CD4-positive, CD25-positive, alpha-beta regulatory T cell (primary cell): ENCODE measurements around the gene ARIH2. TPM values are rescaled to one million over a fixed set of nuclear protein-coding genes. Genes with fewer than 3 reads are reported as not detected.

Source experiments
- ATAC-seq, 2 donors: fragments of 150-1000 bp; cut with Tn5 transposase; one replicate each; pipeline ENCODE4 v1.10.0; 2021; ENCODE audit warnings: low read depth in 2 of 2, moderate number of reproducible peaks in 2 of 2, moderate library complexity in 1 of 2
- DNase-seq, 3 donors: peaks; one replicate each; pipeline versions ENCODE4 v3.0.0 to v3.0.0-alpha.2; 2012 to 2022; ENCODE audit warnings: mixed read lengths in 1 of 3
- H3K27ac ChIP-seq: one replicate; pipeline ENCODE4 v1.7.0; 2013; ENCODE audit warnings: mild to moderate bottlenecking, low read length; ENCODE audit not compliant: insufficient read depth, poor library complexity, severe bottlenecking
- H3K27me3 ChIP-seq: one replicate; pipeline ENCODE4 v1.7.0; 2013; ENCODE audit warnings: low read length; ENCODE audit not compliant: control insufficient read depth, insufficient read depth
- H3K36me3 ChIP-seq: one replicate; pipeline ENCODE4 v1.7.0; 2013; ENCODE audit warnings: mild to moderate bottlenecking, low read length, moderate library complexity; ENCODE audit not compliant: control insufficient read depth, insufficient read depth
- H3K4me1 ChIP-seq: 2 replicates; pipeline ENCODE4 v1.7.0; 2013; ENCODE audit warnings: mild to moderate bottlenecking, low read length; ENCODE audit not compliant: insufficient read depth, control insufficient read depth, poor library complexity, severe bottlenecking
- H3K4me3 ChIP-seq: one replicate; pipeline ENCODE4 v1.7.0; 2013; ENCODE audit warnings: low read depth, mild to moderate bottlenecking, low read length, moderate library complexity
- H3K9me3 ChIP-seq, 2 experiments: 1 replicate in 1 of 2; 2 replicates in 1 of 2; pipeline ENCODE4 v1.7.0; 2013; ENCODE audit warnings: low read length in 2 of 2, mild to moderate bottlenecking in 1 of 2, moderate library complexity in 1 of 2; ENCODE audit not compliant: control insufficient read depth in 2 of 2
- H3K27ac Mint-ChIP-seq, 3 donors: one replicate each; pipeline ENCODE4 v1.8.0; 2020 to 2022; ENCODE audit warnings: mild to moderate bottlenecking in 3 of 3, mixed read lengths in 3 of 3, moderate library complexity in 2 of 3
- H3K27me3 Mint-ChIP-seq: one replicate; pipeline ENCODE4 v1.8.0; 2022; ENCODE audit warnings: mild to moderate bottlenecking, mixed read lengths
- H3K36me3 Mint-ChIP-seq: one replicate; pipeline ENCODE4 v1.8.0; 2020; ENCODE audit warnings: mixed read lengths
- H3K4me1 Mint-ChIP-seq, 4 donors: one replicate each; pipeline ENCODE4 v1.8.0; 2020 to 2022; ENCODE audit warnings: mixed read lengths in 4 of 4, mild to moderate bottlenecking in 1 of 4
- H3K4me3 Mint-ChIP-seq, 4 donors: one replicate each; pipeline ENCODE4 v1.8.0; 2020 to 2022; ENCODE audit warnings: mild to moderate bottlenecking in 4 of 4, mixed read lengths in 4 of 4, moderate library complexity in 3 of 4
- H3K9me3 Mint-ChIP-seq, 7 donors: one replicate each; pipeline ENCODE4 v1.8.0; 2020 to 2022; ENCODE audit warnings: mixed read lengths in 7 of 7, mild to moderate bottlenecking in 3 of 7, moderate library complexity in 2 of 7
- polyA plus RNA-seq, 4 donors: library from polyadenylated mRNA; unstranded; fragments of 300-500 nt; fragmentation: Illumina TruSeq; gene quantifications; one replicate each; pipeline ENCODE4 v1.2.3, GENCODE V29; 2021
- total RNA-seq: library from RNA; stranded (reverse); gene quantifications from one replicate; pipeline ENCODE4 v1.2.3, GENCODE V29; 2022

ARIH2 gene
- total and polyA plus RNA-seq, 5 donors from 2014 or later: 110 to 171 (median 113) TPM

DNA sequence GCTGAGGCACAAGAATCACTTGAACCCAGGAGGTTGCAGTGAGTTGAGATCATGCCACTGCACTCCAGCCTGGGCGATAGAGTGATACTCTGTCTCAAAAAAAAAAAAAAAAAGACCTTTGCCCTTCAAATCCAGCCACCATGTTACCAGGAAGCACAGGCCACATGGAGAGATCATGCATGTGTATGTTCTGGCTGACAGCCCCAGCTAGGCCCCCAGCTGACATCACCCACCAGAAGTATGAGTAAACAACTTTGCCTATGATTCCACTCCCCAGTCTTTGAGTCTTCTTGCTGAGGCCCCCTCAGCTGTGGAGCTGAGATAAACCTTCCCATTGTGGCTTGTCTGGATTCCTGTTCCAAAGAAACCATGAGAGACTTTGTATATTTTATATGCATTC is 3.3 kb upstream of the ARIH2 start:
- no peak for DNase-seq
- Histone ChIP-seq H3K4me3 (no peak overlapping the region), H3K4me1 (peaks cover 22% of the 10 kb centered on the region), H3K9me3 (no peaks in the 10 kb centered on the region), H3K27me3 (no peaks in the 10 kb centered on the region), H3K36me3 (no peaks in the 10 kb centered on the region), H3K27ac (no peak overlapping the region)
- Mint-ChIP-seq H3K27me3 (peaks cover 6% of the 10 kb centered on the region), H3K36me3 (no peaks in the 10 kb centered on the region), H3K4me1 (peaks cover 8 to 24% (median 12%) of the 10 kb centered on the region in 4 donors), H3K9me3 (peaks cover 0 to 1% (median 0%) of the 10 kb centered on the region in 7 donors), H3K4me3 (peak overlapping the region in 3 of 4 donors; percentile 17 to 56 (median 41)), H3K27ac (peak overlapping the region; percentile 20 to 56 (median 56))
- no peak for ATAC-seq

DNA sequence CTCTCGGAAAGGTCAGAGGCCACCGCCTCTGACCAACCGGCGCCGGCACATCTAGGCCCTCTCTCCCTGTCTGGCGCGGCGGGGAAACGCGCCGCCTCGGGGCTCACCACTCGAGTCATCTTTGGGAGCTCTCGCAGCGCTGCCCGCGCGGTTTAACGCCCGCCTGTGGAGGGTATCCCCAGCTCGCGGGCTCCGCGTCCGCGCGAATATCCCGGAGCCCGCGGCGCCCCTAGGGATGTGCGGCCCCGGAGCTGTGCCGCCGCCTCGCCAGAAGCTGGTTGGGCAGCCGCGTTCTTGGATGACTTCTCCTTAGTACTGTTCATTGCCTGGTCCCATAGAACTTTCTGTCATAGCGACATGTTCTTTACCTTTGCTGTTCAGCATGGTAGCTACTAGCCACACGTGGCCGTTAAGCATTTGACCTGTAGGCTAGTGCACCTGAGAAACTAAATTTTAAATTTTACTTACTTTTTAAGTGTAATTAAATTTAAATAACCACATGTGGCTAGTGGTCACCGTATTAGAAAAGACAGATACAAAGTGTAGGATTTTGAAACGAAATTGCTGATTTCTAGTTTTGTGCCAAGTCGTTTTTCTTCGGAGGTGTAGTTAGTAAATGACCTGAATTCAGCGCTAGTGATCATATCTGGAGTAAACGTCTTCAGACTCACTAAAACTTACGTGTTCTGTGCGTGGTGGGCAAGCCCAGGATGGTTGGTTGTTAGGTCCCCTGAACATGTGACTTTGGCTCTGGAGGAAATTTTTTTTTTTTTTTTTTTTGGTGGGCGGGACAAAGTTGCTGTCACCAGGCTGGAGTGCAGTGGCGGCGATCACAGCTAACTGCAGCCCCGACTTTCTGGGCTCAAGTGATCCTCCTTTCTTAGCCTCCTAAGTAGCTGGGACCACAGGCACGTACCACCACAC is 835 bp downstream of the ARIH2 start:
- H3K36me3 ChIP-seq: peaks cover 14% of the 10 kb centered on the region
- H3K4me1 ChIP-seq: peaks cover 35% of the 10 kb centered on the region
- Mint-ChIP-seq H3K4me3 (peak overlapping the region; percentile 96 to 99 (median 98)), H3K9me3 (peaks cover 0 to 1% (median 0%) of the 10 kb centered on the region in 7 donors), H3K27me3 (peaks cover 6% of the 10 kb centered on the region), H3K4me1 (peaks cover 8 to 40% (median 21%) of the 10 kb centered on the region in 4 donors), H3K36me3 (peaks cover 3% of the 10 kb centered on the region), H3K27ac (peak overlapping the region; percentile 77 to 100 (median 98))
- peak overlapping the region; percentile 96 for H3K4me3 ChIP-seq
- peak; percentile 50 to 84 (median 63) for DNase-seq
- peak overlapping the region; percentile 99 for H3K27ac ChIP-seq
- peak; percentile 10 to 20 for ATAC-seq
- no peaks in the 10 kb centered on the region for H3K27me3 ChIP-seq
- no peaks in the 10 kb centered on the region for H3K9me3 ChIP-seq

DNA sequence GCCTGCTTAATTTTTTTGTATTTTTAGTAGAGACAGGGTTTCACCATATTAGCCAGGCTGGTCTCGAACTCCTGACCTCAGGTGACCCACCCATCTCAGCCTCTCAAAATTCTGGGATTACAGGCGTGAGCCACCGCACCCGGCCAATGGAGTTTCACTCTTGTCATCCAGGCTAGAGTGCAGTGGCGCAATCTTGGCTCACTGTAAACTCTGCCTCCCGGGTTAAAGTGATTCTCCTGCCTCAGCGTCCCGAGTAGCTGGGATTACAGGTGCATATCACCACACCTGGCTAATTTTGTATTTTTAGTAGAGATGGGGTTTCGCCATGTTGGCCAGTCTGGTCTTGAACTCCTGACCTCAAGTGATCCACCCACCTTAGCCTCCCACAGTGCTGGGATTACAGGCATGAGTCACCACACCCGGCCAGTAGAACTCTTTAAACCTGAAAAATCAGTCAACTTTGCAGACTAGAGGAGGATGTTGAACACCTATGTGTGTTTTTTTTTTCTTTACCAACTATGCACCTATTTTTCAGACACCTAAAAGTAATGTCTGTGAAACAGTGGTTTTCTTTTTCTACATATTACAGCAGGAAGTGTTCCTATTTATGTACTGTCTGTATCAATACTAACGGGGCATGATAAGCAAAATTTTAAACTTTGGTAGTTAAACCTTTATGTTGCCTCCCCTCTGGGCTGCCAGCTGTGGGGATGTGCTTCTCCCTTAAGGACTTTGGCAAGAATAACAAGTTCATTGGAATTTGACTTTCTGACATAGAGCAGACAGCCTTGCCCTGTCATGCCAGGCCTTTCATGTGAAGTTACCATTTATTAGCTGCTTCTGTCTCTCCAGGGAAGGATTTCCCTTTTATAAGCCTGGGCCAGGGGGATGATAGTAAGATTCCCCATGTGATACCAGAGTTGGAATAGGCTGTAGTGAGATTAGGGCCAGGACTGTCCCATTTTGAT is 8.1 kb downstream of the ARIH2 start:
- H3K27me3 Mint-ChIP-seq: no peaks in the 10 kb centered on the region
- ATAC-seq (no peak), DNase-seq (peak in 1 of 3 donors; percentile 42)
- Histone ChIP-seq H3K27me3 (no peaks in the 10 kb centered on the region), H3K27ac (no peak overlapping the region), H3K36me3 (peaks cover 54% of the 10 kb centered on the region), H3K4me3 (peak overlapping the region; percentile 42), H3K9me3 (no peaks in the 10 kb centered on the region), H3K4me1 (peaks cover 57% of the 10 kb centered on the region)
- peaks cover 43% of the 10 kb centered on the region for H3K36me3 Mint-ChIP-seq
- peak overlapping the region in 2 of 3 donors; percentile 28 to 90 for H3K27ac Mint-ChIP-seq
- no peaks in the 10 kb centered on the region for H3K9me3 Mint-ChIP-seq
- H3K4me1 Mint-ChIP-seq: peaks cover 30 to 68% (median 49%) of the 10 kb centered on the region in 4 donors
- peak overlapping the region; percentile 32 to 89 (median 50) for H3K4me3 Mint-ChIP-seq

DNA sequence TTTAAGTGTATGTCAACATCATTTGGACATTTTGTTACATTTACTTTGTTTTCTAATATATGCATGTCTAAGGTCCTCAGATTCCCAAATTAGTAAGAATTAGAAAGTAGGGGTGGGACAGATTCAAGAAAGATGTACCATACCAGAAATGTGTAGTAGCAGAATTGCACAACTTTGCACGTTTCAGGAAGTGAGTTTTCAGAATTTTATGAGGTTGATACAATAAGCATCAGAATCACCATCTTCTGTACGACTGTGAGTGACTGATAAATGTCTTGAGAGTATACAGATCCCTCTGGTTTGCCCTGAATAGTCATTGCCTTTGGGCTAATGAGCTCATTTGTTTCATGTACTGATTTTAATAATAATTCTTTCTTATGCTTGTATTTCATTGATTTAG is 9.3 kb downstream of the ARIH2 start:
- ATAC-seq (no peak), DNase-seq (peak in 1 of 3 donors; percentile 13)
- Histone ChIP-seq H3K4me3 (peak overlapping the region; percentile 42), H3K27me3 (no peaks in the 10 kb centered on the region), H3K9me3 (no peaks in the 10 kb centered on the region), H3K27ac (no peak overlapping the region), H3K36me3 (peaks cover 53% of the 10 kb centered on the region), H3K4me1 (peaks cover 50% of the 10 kb centered on the region)
- peak overlapping the region in 2 of 3 donors; percentile 20 to 78 for H3K27ac Mint-ChIP-seq
- peak overlapping the region in 3 of 4 donors; percentile 32 to 89 (median 68) for H3K4me3 Mint-ChIP-seq
- no peaks in the 10 kb centered on the region for H3K27me3 Mint-ChIP-seq
- peaks cover 51% of the 10 kb centered on the region for H3K36me3 Mint-ChIP-seq
- H3K4me1 Mint-ChIP-seq: peaks cover 42 to 74% (median 54%) of the 10 kb centered on the region in 4 donors
- H3K9me3 Mint-ChIP-seq: no peaks in the 10 kb centered on the region

DNA sequence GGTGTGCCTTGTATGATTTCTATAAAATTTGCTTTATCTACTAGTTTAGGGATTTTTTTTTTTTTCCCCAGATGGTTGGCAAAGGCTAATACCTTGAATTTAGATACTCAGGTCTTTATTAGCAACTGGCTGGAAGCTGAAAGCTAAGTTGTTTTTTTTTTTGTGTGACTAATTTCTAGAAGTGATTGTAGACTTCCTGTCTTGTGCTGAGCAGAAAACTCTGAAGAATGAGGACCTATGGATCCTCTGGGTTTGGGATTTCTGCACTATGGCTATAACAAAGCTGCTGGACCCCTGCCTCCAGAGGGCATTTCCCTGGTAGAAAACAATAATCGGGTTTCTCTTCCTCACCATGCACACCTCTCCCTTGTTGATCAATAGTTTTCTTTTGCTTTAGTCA is 10.0 kb downstream of the ARIH2 start:
- Histone ChIP-seq H3K4me1 (peaks cover 50% of the 10 kb centered on the region), H3K36me3 (peaks cover 52% of the 10 kb centered on the region)

DNA sequence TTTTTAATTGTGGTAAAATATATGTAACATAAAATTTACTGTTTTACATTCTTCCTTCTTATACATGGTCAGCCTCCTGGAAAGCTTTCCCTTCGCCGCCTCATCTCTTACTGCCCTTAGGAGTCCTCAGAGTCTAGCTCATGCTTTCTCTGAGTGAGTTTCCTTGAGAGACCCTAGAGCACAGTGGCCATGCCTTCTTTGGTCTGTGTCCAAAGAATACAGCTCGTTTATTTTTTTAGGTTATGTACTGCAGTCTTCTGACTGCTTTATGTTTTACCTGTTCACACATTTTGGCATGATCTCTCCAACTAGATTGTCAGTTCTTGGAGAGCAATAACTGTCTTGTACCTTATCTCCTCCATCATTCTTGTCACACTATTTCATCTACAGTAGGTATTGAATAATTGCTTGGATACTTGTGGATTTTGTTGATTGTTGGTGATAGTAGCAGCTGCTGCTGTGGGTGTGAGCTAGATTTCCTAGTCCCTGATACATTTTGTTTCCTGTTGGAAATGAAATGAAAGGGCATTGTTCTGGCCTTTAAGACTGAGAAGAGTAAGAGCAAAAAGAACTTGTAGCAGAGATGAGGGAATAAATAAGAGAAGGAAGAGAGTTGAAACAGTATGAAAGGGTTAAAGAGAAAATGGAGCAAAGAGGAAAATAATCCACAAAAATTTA is 10.9 kb downstream of the ARIH2 start:
- Histone ChIP-seq H3K4me3 (peak overlapping the region; percentile 20), H3K27ac (no peak overlapping the region), H3K9me3 (no peaks in the 10 kb centered on the region), H3K36me3 (peaks cover 52% of the 10 kb centered on the region), H3K4me1 (peaks cover 50% of the 10 kb centered on the region), H3K27me3 (no peaks in the 10 kb centered on the region)
- Mint-ChIP-seq H3K27me3 (no peaks in the 10 kb centered on the region), H3K9me3 (no peaks in the 10 kb centered on the region), H3K4me1 (peaks cover 47 to 78% (median 60%) of the 10 kb centered on the region in 4 donors), H3K36me3 (peaks cover 58% of the 10 kb centered on the region), H3K4me3 (peak overlapping the region in 1 of 4 donors; percentile 71), H3K27ac (peak overlapping the region; percentile 64 to 74 (median 65))
- ATAC-seq: no peak
- DNase-seq: no peak

More for the DNA sequence above, 10.0 kb downstream of the ARIH2 start:
- no peak overlapping the region for H3K27ac ChIP-seq
- Mint-ChIP-seq H3K9me3 (no peaks in the 10 kb centered on the region), H3K36me3 (peaks cover 52% of the 10 kb centered on the region), H3K4me1 (peaks cover 42 to 76% (median 56%) of the 10 kb centered on the region in 4 donors), H3K4me3 (peak overlapping the region; percentile 26 to 78 (median 50)), H3K27ac (peak overlapping the region; percentile 42 to 64 (median 60)), H3K27me3 (no peaks in the 10 kb centered on the region)
- DNase-seq (peak in 1 of 3 donors; percentile 41), ATAC-seq (no peak)
- peak overlapping the region; percentile 42 for H3K4me3 ChIP-seq
- no peaks in the 10 kb centered on the region for H3K27me3 ChIP-seq
- no peaks in the 10 kb centered on the region for H3K9me3 ChIP-seq

DNA sequence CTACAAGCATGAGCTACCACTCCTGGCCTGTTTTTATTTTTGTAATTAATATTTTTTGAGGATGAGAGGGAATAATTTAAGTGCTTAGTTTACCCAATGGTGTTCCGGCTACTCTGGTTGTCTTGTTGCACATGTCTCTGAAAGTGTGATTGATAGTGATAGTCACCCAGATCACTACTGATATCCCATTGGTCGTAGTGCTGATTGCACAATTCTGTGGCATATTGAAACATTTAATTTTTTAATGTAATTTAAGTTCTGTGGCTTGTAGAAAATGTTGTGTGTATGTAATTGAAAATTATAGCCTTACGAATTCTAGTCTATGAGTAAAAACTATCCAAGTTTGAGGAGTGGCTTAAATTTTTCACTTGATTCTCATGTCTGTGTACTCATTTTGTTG is 11.9 kb downstream of the ARIH2 start:
- Mint-ChIP-seq H3K4me3 (peak overlapping the region in 2 of 4 donors; percentile 23 to 26), H3K9me3 (no peaks in the 10 kb centered on the region), H3K27me3 (no peaks in the 10 kb centered on the region), H3K4me1 (peaks cover 58 to 79% (median 63%) of the 10 kb centered on the region in 4 donors), H3K27ac (no peak overlapping the region), H3K36me3 (peaks cover 64% of the 10 kb centered on the region)
- Histone ChIP-seq H3K9me3 (no peaks in the 10 kb centered on the region), H3K27ac (no peak overlapping the region), H3K4me1 (peaks cover 50% of the 10 kb centered on the region), H3K4me3 (peak overlapping the region; percentile 19), H3K36me3 (peaks cover 58% of the 10 kb centered on the region), H3K27me3 (no peaks in the 10 kb centered on the region)
- ATAC-seq (no peak), DNase-seq (no peak)
